Smooth muscle cell (in vitro differentiated cells): Measurements from ENCODE around the gene QSOX1. TPM values are rescaled to one million over a fixed set of nuclear protein-coding genes. Genes with fewer than 3 reads are reported as not detected.

ENCODE experiments used
- DNase-seq: peaks from one replicate; lab custom pipeline; 2025; ENCODE audit not compliant: unreplicated experiment; lab: John Stamatoyannopoulos, UW
- H2AFZ ChIP-seq: fragments of 200-600 bp; sonication (generic); 2 replicates; pipeline ENCODE4 v1.6.0; 2016; ENCODE audit warnings: antibody characterized with exemption, low read depth, mild to moderate bottlenecking
- H3F3A ChIP-seq: fragments of 200-600 bp; sonication (generic); 2 replicates; pipeline ENCODE4 v1.6.0; 2017; ENCODE audit warnings: antibody characterized with exemption, low read depth
- H3K27ac ChIP-seq: fragments of 200-600 bp; sonication (generic); 2 replicates; pipeline ENCODE4 v1.5.1; 2016; ENCODE audit warnings: low read depth, mild to moderate bottlenecking
- H3K27me3 ChIP-seq: fragments of 200-600 bp; sonication (generic); 2 replicates; pipeline ENCODE4 v1.6.1; 2016; ENCODE audit warnings: low read depth, mild to moderate bottlenecking
- H3K36me3 ChIP-seq: fragments of 200-600 bp; sonication (generic); 2 replicates; pipeline ENCODE4 v1.5.1; 2016; ENCODE audit warnings: low read depth
- H3K4me1 ChIP-seq: fragments of 200-600 bp; sonication (generic); 2 replicates; pipeline ENCODE4 v1.5.1; 2016; ENCODE audit warnings: low read depth
- H3K4me2 ChIP-seq: fragments of 200-600 bp; sonication (generic); 2 replicates; pipeline ENCODE4 v1.6.0; 2016; ENCODE audit warnings: mild to moderate bottlenecking
- H3K4me3 ChIP-seq: fragments of 200-600 bp; sonication (generic); 2 replicates; pipeline ENCODE4 v1.5.1; 2016; ENCODE audit warnings: mild to moderate bottlenecking
- H3K79me2 ChIP-seq: fragments of 200-600 bp; sonication (generic); 2 replicates; pipeline ENCODE4 v1.6.0; 2016; ENCODE audit warnings: low read depth, mild to moderate bottlenecking
- H3K9ac ChIP-seq: fragments of 200-600 bp; sonication (generic); 2 replicates; pipeline ENCODE4 v1.6.0; 2016; ENCODE audit warnings: low read depth
- H3K9me3 ChIP-seq: fragments of 200-600 bp; sonication (generic); replicated peaks from 2 replicates; pipeline ENCODE4 v1.5.1; 2016; ENCODE audit warnings: low read depth
- H4K20me1 ChIP-seq: fragments of 200-600 bp; sonication (generic); 2 replicates; pipeline ENCODE4 v1.6.0; 2016; ENCODE audit warnings: low read depth
- CTCF ChIP-seq: fragments of 200-600 bp; sonication (generic); IDR thresholded peaks from 2 replicates; pipeline ENCODE4 v1.5.1; 2017; ENCODE audit warnings: borderline replicate concordance, mild to moderate bottlenecking, antibody characterized with exemption; ENCODE audit not compliant: insufficient read depth, poor library complexity, severe bottlenecking
- WGBS: methylation state at CpG from one replicate; pipeline ENCODE4 v1.1.7; 2016; ENCODE audit warnings: low lambda C conversion rate; 5-methylcytosine and 5-hydroxymethylcytosine counted together
- polyA plus RNA-seq: library from polyadenylated mRNA; unstranded; fragments of >200 nt; fragmentation: Nextera tagmentation; extraction: Ambion mirVana; gene quantifications from 2 replicates; pipeline ENCODE4 v1.2.1, GENCODE V29; 2016
- total RNA-seq: library from RNA; depleted of rRNA; stranded (reverse); fragments of >200 nt; gene quantifications from 2 replicates; pipeline ENCODE4 v1.2.3, GENCODE V29; 2014

Gene QSOX1
- total and polyA plus RNA-seq, 2 experiments from 2014 or later, result 71.5 to 75.8 TPM

DNA sequence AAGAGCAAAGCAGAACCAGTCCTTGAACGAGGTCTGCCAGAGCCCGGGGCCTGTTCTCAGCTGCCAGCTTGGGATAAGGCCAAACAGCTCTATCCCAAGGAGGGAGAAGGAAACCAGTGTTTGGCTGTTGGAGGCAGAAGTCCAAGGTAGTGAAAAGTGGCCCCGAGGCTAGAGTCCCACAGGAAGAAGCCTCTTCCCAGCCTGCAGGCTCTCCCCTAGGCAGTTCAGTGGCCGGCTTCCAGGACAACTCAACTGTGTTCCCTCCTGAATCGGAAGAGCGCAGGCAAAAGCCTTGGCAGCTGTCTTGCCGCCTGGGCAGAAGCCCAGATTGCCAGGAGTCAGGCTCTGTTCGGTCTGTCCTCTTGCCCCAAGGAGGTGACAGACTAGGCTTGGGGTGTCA is 19.3 kb downstream of the QSOX1 start:
- no peak overlapping the region for H3K9ac ChIP-seq
- H2AFZ ChIP-seq, result no peak overlapping the region
- no peak for TF ChIP-seq CTCF
- H3K4me1 ChIP-seq, result no peaks in the 10 kb centered on the region
- WGBS, result 96% methylated on average over 8 of the region's 8 CpGs
- no peak for DNase-seq
- H3K4me3 ChIP-seq, result no peak overlapping the region
- H3K27ac ChIP-seq, result no peak overlapping the region
- no peak overlapping the region for H3K4me2 ChIP-seq
- H3K27me3 ChIP-seq, result no peaks in the 10 kb centered on the region
- H4K20me1 ChIP-seq, result peaks cover 12% of the 10 kb centered on the region
- no peaks in the 10 kb centered on the region for H3K9me3 ChIP-seq
- no peaks in the 10 kb centered on the region for H3K79me2 ChIP-seq
- H3K36me3 ChIP-seq, result no peaks in the 10 kb centered on the region
- no peaks in the 10 kb centered on the region for H3F3A ChIP-seq

DNA sequence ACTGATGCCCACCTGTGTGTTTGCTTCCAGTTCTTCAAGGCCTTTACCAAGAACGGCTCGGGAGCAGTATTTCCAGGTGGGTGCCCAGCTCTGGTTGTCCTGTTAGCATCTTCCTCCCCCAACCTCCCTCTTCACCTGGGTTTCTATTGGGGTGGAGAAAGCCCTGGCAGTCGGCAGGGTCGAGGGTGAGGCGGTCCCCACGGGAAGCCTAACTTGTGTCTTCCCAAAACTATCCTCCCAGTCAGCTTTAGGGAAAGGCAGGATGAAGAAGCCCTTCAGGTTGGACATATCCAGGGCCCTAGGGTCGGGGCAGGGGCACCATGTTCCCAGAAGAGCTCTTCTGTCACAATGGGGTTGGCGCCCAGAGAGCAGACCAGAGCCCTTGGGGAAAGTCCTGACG is 20.6 kb downstream of the QSOX1 start:
- Histone ChIP-seq H3K9ac (no peak overlapping the region), H3K36me3 (no peaks in the 10 kb centered on the region), H3F3A (no peaks in the 10 kb centered on the region), H3K4me1 (no peaks in the 10 kb centered on the region), H3K4me2 (no peak overlapping the region), H3K27me3 (no peaks in the 10 kb centered on the region), H4K20me1 (peaks cover 6% of the 10 kb centered on the region), H3K27ac (no peak overlapping the region), H2AFZ (no peak overlapping the region), H3K79me2 (no peaks in the 10 kb centered on the region), H3K9me3 (no peaks in the 10 kb centered on the region), H3K4me3 (no peak overlapping the region)
- no peak for TF ChIP-seq CTCF
- 95% methylated on average over 9 of the region's 9 CpGs for WGBS
- DNase-seq, result no peak

- H3K9me3 ChIP-seq, result no peaks in the 10 kb centered on the region
- H3K4me1 ChIP-seq, result no peaks in the 10 kb centered on the region
- no peak overlapping the region for H3K4me3 ChIP-seq
- H2AFZ ChIP-seq, result no peak overlapping the region
- no peaks in the 10 kb centered on the region for H3K27me3 ChIP-seq
- no peaks in the 10 kb centered on the region for H3K36me3 ChIP-seq
- no peak for DNase-seq
- no peak overlapping the region for H3K9ac ChIP-seq
- no peak overlapping the region for H3K4me2 ChIP-seq
- TF ChIP-seq CTCF, result no peak
- H3K27ac ChIP-seq, result no peak overlapping the region
- peaks cover 6% of the 10 kb centered on the region for H4K20me1 ChIP-seq
- WGBS, result 91% methylated on average over 9 of the region's 9 CpGs
- no peaks in the 10 kb centered on the region for H3K79me2 ChIP-seq
- H3F3A ChIP-seq, result no peaks in the 10 kb centered on the region
Measured at GRCh38 chr1:180175806-180176205, 21.1 kb downstream of the QSOX1 start.

DNA sequence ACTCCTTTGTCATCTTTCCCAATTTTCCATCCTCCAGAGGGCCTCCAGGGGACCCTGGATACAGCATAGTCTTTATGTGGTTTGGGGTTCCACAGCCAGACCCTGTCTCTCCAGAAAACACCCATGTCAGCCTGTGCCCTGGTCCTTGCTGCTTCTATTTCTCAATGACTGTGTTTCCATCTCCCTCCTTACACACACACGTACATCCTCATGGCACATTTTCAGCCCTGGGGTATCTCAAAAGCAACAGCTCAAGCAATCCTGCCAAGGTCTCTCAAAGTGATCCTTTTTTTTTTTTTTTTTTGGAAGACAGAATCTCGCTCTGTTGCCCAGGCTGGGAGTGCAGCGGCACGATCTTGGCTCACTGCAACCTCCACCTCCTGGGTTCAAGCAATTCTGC is 22.3 kb downstream of the QSOX1 start:
- Histone ChIP-seq H3K27me3 (no peaks in the 10 kb centered on the region), H3K36me3 (no peaks in the 10 kb centered on the region), H3F3A (no peaks in the 10 kb centered on the region), H3K9me3 (no peaks in the 10 kb centered on the region), H3K4me3 (no peak overlapping the region), H4K20me1 (peaks cover 6% of the 10 kb centered on the region), H2AFZ (no peak overlapping the region), H3K4me2 (no peak overlapping the region), H3K79me2 (no peaks in the 10 kb centered on the region), H3K27ac (no peak overlapping the region), H3K4me1 (no peaks in the 10 kb centered on the region), H3K9ac (no peak overlapping the region)
- 95% methylated on average over 4 of the region's 4 CpGs for WGBS
- TF ChIP-seq CTCF, result no peak
- no peak for DNase-seq
